Endothelial cell of umbilical vein (primary cell): ENCODE data around the gene PRDM7.

Source experiments
- CTCF ChIP-seq, 2 donors: IDR thresholded peaks; 1 replicate in 1 of 2; 2 replicates in 1 of 2; pipeline ENCODE4 v1.5.1; 2011; ENCODE audit warnings: low read length in 2 of 2, mild to moderate bottlenecking in 2 of 2, moderate library complexity in 2 of 2, control low read depth in 1 of 2, inconsistent platforms in 1 of 2, low read depth in 1 of 2; ENCODE audit not compliant: insufficient read depth in 1 of 2; ENCODE audit errors: extremely low read depth in 1 of 2
- EZH2 ChIP-seq: IDR thresholded peaks from 2 replicates; pipeline ENCODE4 v1.6.1; 2012; ENCODE audit warnings: borderline replicate concordance, low read depth, mild to moderate bottlenecking, moderate library complexity, low read length, inconsistent platforms; ENCODE audit not compliant: severe bottlenecking
- GATA2 ChIP-seq: IDR thresholded peaks from 2 replicates; pipeline ENCODE4 v1.7.0; 2011; ENCODE audit warnings: low read depth, mild to moderate bottlenecking, moderate library complexity, mixed read lengths, low read length; ENCODE audit not compliant: insufficient read length, insufficient read depth
- JUN ChIP-seq: IDR thresholded peaks from 2 replicates; pipeline ENCODE4 v1.6.1; 2011; ENCODE audit warnings: borderline replicate concordance, low read depth; ENCODE audit not compliant: insufficient read length, insufficient read depth
- POLR2A ChIP-seq: IDR thresholded peaks from 2 replicates; pipeline ENCODE4 v1.6.1; 2012; ENCODE audit warnings: low read depth, mild to moderate bottlenecking, control low read depth, low read length
- POLR2AphosphoS5 ChIP-seq: IDR thresholded peaks from 2 replicates; pipeline ENCODE4 v1.6.1; 2012; ENCODE audit warnings: low read depth, mild to moderate bottlenecking, control low read depth, low read length, moderate library complexity; ENCODE audit not compliant: insufficient read depth

DNA sequence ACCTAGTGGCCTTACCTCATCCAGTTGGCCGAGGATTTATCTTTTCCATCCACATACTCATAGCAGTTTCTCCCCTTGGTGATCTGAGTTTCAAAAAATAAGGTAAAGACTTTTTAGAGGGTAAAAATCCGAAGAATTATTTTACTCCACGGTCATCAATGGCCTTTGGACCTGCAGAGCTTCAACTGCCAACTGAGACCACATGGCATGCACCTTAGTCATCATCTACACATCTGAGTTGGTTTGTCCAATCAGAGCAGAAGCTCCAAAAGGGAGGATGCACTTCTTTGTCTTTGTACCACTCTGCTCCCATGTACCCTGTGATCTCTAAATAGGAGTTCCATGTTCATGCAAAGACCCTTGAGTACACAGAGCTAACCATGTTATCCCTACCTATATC lies 15.7 kb downstream of the PRDM7 start:
- TF ChIP-seq POLR2A = no peak
- no peak for TF ChIP-seq CTCF (IDR thresholded peaks at IDR 0.05; ENCODE audit: extremely low read depth in 1 of 2, insufficient read depth in 1 of 2, low read depth in 1 of 2, low read length in 2 of 2)
- no peak for TF ChIP-seq POLR2AphosphoS5
- no peak for TF ChIP-seq EZH2
- no peak for TF ChIP-seq GATA2
- TF ChIP-seq JUN = no peak
